WTC11 (cell line): ENCODE results near the gene ARL17A. TPM values are rescaled to one million over a fixed set of nuclear protein-coding genes. Genes with fewer than 3 reads are reported as not detected.
"Not testable (repeated sequence)": the region's sequence is repeated elsewhere in the genome, so short reads cannot be mapped to it uniquely, and the experiment has no call there.

Experiments used
- ATAC-seq: fragments of 200-7000 bp; cut with Tn5 transposase; 2 replicates; pipeline ENCODE4 v1.10.0; 2021; ENCODE audit warnings: mild to moderate bottlenecking, moderate library complexity
- CTCF ChIA-PET: fragments of 300-600 bp; sonication (Branson Sonifier 250); formaldehyde crosslinking; loops from one replicate; lab custom pipeline; 2021; ENCODE audit warnings: antibody characterized with exemption; lab: Charles Lee
- POLR2A ChIA-PET: fragments of 350-600 bp; sonication (Branson Sonifier 250); formaldehyde crosslinking; loops from one replicate; lab custom pipeline; 2021; ENCODE audit warnings: antibody characterized with exemption; lab: Charles Lee
- DNase-seq: peaks from one replicate; pipeline ENCODE4 v3.0.0; 2021; ENCODE audit warnings: low spot score
- H3K27ac Mint-ChIP-seq: 2 replicates; pipeline ENCODE4 v1.8.0; 2021; ENCODE audit warnings: mixed read lengths
- H3K27me3 Mint-ChIP-seq: 2 replicates; pipeline ENCODE4 v1.8.0; 2021; ENCODE audit warnings: low read depth, mild to moderate bottlenecking, moderate library complexity, mixed read lengths
- H3K36me3 Mint-ChIP-seq: 2 replicates; pipeline ENCODE4 v1.8.0; 2021; ENCODE audit warnings: mixed read lengths
- H3K4me1 Mint-ChIP-seq: 2 replicates; pipeline ENCODE4 v1.8.0; 2022; ENCODE audit warnings: mixed read lengths
- H3K4me3 Mint-ChIP-seq: 2 replicates; pipeline ENCODE4 v1.8.0; 2021; ENCODE audit warnings: mild to moderate bottlenecking, moderate library complexity, mixed read lengths
- H3K9me3 Mint-ChIP-seq: 2 replicates; pipeline ENCODE4 v1.8.0; 2021; ENCODE audit warnings: mixed read lengths
- total RNA-seq: library from RNA; stranded (reverse); gene quantifications from 3 replicates; pipeline ENCODE4 v1.2.3, GENCODE V29; 2021

ARL17A gene
- total RNA-seq, 1 experiment from 2014 or later: 26.8 TPM

GRCh38 chr17:46512168-46512567 lies 67.3 kb downstream of the ARL17A start, which contains the start of gene LRRC37A2:
Gene LRRC37A2 (plus strand): TSS chr17:46512468. CDS start chr17:46512713, 245 bp downstream.
- H3K27ac Mint-ChIP-seq, H3K4me3 Mint-ChIP-seq, H3K27me3 Mint-ChIP-seq, H3K9me3 Mint-ChIP-seq, ATAC-seq, CTCF ChIA-PET, DNase-seq, POLR2A ChIA-PET, H3K4me1 Mint-ChIP-seq, H3K36me3 Mint-ChIP-seq: not testable (repeated sequence)

GRCh38 chr17:46505896-46506295 lies 73.6 kb downstream of the ARL17A start:
- H3K27me3 Mint-ChIP-seq, DNase-seq, H3K4me3 Mint-ChIP-seq, ATAC-seq, H3K4me1 Mint-ChIP-seq, CTCF ChIA-PET, H3K36me3 Mint-ChIP-seq, POLR2A ChIA-PET, H3K27ac Mint-ChIP-seq, H3K9me3 Mint-ChIP-seq: not testable (repeated sequence)

- not testable (repeated sequence) for H3K27me3 Mint-ChIP-seq, H3K4me3 Mint-ChIP-seq, ATAC-seq, H3K27ac Mint-ChIP-seq, H3K36me3 Mint-ChIP-seq, H3K9me3 Mint-ChIP-seq, DNase-seq, H3K4me1 Mint-ChIP-seq
- ChIA-PET CTCF (interaction anchor here (0.6 kb wide), 1 partner anchor 509 kb away, joined by 3 read pairs; no protein-coding TSS in a partner anchor), POLR2A (interaction anchor here (0.6 kb wide), 1 partner anchor 302 kb away, joined by 6 read pairs; no protein-coding TSS in a partner anchor)
Observed at GRCh38 chr17:46499437-46500139, 79.9 kb downstream of the ARL17A start.

- CTCF ChIA-PET, H3K9me3 Mint-ChIP-seq, H3K27me3 Mint-ChIP-seq, ATAC-seq, H3K36me3 Mint-ChIP-seq, POLR2A ChIA-PET, H3K4me1 Mint-ChIP-seq, H3K4me3 Mint-ChIP-seq, H3K27ac Mint-ChIP-seq, DNase-seq: not testable (repeated sequence)
Observed at GRCh38 chr17:46492021-46492420, 87.5 kb downstream of the ARL17A start.

DNA sequence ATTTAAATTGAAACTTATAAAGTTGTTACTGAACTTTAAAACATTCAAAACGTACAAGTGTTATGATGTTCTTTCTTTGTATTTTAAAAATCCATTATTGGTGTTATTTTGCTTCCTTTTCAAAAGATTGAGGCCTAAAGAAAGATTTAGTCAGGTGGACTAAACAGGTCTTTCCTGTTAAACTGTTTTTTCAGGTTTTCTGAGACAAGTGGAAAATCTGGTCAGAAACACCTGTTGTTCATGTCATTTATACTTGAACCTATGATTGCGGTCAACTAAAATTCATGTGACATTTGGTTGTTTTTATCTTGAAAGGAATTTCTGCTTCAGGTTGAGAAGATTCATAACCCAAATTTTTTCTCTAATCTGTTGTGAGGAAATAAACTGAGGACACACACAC lies 98.2 kb downstream of the ARL17A start:
- H3K9me3 Mint-ChIP-seq, H3K27me3 Mint-ChIP-seq, DNase-seq, H3K4me1 Mint-ChIP-seq, CTCF ChIA-PET, H3K27ac Mint-ChIP-seq, ATAC-seq, H3K36me3 Mint-ChIP-seq, H3K4me3 Mint-ChIP-seq, POLR2A ChIA-PET: not testable (repeated sequence)

GRCh38 chr17:46478823-46479222 lies 100.7 kb downstream of the ARL17A start:
- ATAC-seq, DNase-seq, CTCF ChIA-PET, H3K4me3 Mint-ChIP-seq, H3K36me3 Mint-ChIP-seq, H3K27ac Mint-ChIP-seq, H3K9me3 Mint-ChIP-seq, POLR2A ChIA-PET, H3K4me1 Mint-ChIP-seq, H3K27me3 Mint-ChIP-seq: not testable (repeated sequence)

DNA sequence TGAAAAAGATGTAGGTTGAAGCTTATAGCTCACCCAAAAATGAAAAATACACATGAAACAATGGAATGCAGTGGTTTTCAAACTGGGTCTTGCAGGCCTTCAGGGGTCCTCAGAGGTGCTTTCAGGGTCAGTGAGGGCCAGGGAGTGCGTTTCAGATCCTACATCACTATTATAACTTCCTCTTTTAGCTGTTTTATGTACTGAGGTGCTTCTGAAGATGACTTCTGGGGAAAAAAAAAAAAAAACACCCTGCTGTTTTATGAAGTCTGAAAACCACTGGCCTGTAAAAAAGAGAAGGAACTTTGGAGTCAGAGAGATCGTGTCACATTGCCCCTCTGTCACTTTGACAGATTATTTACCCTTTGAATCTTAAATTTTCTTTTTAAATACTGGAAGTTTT lies 103.9 kb downstream of the ARL17A start:
- not testable (repeated sequence) for H3K27ac Mint-ChIP-seq

DNA sequence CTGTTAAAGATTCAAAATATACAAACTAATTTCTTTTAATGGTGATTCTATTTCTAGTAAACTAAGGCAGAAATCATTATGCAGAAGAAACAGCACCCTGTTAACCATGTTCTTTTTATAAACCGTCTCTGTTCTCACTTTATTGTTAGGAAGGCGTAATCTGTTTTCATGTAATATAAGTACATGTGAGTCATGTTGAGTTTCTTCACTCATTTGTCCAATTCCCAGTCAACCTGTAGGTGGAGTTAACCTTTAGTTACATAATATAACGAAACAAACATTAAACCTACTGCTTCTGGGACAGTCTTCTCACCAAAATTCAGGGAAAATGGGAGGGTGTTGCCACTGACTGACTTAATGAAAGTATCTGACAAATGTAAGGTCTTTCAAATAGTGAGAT lies 105.0 kb downstream of the ARL17A start:
- DNase-seq, H3K27ac Mint-ChIP-seq, H3K36me3 Mint-ChIP-seq, H3K4me1 Mint-ChIP-seq, H3K9me3 Mint-ChIP-seq, H3K27me3 Mint-ChIP-seq, H3K4me3 Mint-ChIP-seq, CTCF ChIA-PET, POLR2A ChIA-PET, ATAC-seq: not testable (repeated sequence)

More for the DNA sequence above, 103.9 kb downstream of the ARL17A start:
- CTCF ChIA-PET, H3K36me3 Mint-ChIP-seq, DNase-seq, H3K27me3 Mint-ChIP-seq, ATAC-seq, H3K9me3 Mint-ChIP-seq, H3K4me3 Mint-ChIP-seq, H3K4me1 Mint-ChIP-seq, POLR2A ChIA-PET: not testable (repeated sequence)

DNA sequence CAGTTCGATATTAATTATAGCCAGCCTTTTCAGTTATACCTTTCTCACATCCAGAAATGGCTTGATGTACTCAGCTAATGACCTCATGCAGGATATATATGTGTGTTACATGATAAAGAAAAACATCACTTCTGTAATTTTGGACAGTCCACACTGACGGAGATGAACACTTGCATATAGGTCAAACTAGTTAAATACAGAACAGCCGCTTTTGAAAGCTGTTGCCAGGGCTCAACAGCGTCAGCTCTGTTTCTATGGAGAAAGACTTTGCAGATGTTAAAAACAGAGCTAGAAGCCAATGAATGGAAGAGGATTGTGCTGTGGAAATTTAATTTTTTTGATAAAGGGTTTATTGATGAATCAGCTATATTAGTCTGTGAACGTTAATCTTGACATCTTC lies 111.9 kb downstream of the ARL17A start:
- H3K27me3 Mint-ChIP-seq, H3K27ac Mint-ChIP-seq, H3K4me1 Mint-ChIP-seq, H3K9me3 Mint-ChIP-seq, H3K36me3 Mint-ChIP-seq, DNase-seq, H3K4me3 Mint-ChIP-seq, ATAC-seq, POLR2A ChIA-PET, CTCF ChIA-PET: not testable (repeated sequence)

Other genes starting within 250 kb of the ARL17A start
- 24.0 to 29.5 TPM (median 28.3 TPM) in 3 replicates for gene ARL17B, start 217.9 kb downstream of the ARL17A start, total RNA-seq
- gene LRRC37A2, start 67.2 kb downstream of the ARL17A start, total RNA-seq: 4.3 to 4.9 TPM (median 4.6 TPM) in 3 replicates
- gene NSF, start 11.0 kb upstream of the ARL17A start, total RNA-seq: 21.2 to 23.0 TPM (median 22.2 TPM) in 3 replicates
- 6.5 to 14.1 TPM (median 6.7 TPM) in 3 replicates for gene WNT3, start 239.0 kb upstream of the ARL17A start, total RNA-seq